DMS 273 treated with DMSO at 0.1 percent for 48 hours (cell line): ENCODE data around the gene GABPB2.

Source experiments
- DNase-seq: peaks from one replicate; lab custom pipeline; 2025; lab: John Stamatoyannopoulos, UW

Gene GABPB2

DNA sequence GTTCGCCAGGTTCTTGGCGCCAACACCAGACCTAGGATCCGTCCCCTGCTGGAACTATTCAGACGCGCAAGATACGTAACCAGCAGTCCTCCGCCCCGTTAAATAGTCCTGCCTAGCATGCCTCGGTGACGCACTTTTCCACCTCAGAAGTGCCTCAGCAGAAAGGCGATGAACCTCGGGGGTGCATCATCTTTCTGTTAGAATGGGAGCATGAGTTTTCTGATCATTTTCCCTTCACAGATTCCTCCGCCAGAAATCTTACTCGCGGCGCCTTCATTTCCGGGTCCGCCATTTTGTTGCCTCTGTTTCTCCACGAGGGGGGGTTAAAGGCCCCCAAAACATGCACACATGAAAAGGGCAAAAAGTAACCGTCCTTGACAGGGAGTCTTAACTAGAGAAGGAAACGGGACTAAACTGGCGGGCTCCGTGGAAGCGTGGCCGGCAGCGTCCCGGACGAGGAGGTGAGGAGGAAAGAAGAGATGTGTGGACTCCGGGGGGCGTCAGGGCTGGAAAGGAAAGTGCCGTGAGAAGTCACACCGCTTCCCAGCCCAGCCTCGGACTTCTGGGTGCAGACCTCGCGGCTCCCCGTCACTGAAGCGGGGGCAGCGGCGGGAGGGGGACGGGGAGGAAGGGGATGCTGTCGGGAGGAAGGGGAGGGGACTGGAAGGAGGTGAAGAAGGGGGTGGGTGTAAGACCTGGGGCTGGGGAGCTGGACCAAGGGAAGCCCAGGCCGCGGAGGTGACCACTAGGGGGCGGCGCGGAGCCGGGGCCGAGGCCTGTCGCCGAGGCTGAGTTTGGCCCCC is at the start of gene GABPB2:
GABPB2 (plus strand) TSS at position 288 of the 803 bp plus-strand sequence. CDS start 17,429 bp downstream, outside the sequence.
- peak; percentile 100 for DNase-seq

DNA sequence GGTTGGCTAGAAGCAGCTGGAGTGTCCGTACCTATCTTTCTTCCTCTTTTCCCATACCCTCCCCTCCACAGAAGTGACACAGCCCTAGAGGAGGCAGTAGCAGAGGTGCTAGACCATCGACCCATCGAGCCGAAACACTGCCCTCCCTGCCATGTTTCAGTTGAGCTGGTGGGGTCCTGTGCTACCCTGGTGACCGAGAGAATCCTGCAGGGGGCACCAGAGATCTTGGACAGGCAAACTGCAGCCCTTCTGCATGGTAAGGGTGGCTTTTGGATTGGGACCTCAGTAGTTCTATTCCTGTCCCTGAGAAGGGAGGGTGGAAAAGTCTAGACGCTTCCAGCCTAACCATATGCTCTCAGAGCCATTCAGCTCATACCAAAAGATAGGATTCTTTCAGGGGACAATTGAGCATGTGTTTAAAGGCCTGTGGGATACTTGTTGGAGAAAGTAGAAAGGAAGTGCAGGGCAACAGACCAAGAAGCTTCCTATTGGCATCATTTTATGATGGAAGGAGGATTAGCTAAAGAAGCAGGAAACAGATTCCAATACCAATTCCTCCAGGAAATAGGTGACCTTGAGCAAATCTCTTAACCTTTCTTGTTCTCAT is 45.9 kb upstream of the GABPB2 start:
- DNase-seq: peak; percentile 99

- DNase-seq: no peak
Measured at GRCh38 chr1:151026460-151026859, 44.1 kb upstream of the GABPB2 start.

DNA sequence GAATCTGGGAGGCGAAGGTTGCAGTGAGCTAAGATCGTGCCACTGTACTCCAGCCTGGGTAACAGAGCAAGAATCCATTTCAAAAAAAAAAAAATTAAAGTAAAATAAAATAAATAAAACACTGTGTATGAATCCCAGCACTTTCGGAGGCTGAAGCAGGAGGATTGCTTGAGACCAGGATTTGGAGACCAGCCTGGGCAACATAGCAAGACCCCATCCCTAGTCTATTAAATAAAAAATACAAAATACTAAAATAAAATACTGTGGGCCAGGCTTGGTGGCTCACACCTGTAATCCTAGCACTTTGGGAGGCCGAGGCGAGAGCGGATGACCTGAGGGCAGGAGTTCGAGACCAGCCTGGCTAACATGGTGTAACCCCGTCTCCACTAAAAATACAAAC is 38.4 kb upstream of the GABPB2 start:
- no peak for DNase-seq

GRCh38 chr1:151035167-151035566 is 35.4 kb upstream of the GABPB2 start:
- no peak for DNase-seq

GRCh38 chr1:151036356-151036755 is 34.2 kb upstream of the GABPB2 start, which contains the start of gene BNIPL:
Gene BNIPL, plus strand, starts transcription at chr1:151036586. Its CDS starts 140 bp downstream, at chr1:151036726.
- DNase-seq: no peak

DNA sequence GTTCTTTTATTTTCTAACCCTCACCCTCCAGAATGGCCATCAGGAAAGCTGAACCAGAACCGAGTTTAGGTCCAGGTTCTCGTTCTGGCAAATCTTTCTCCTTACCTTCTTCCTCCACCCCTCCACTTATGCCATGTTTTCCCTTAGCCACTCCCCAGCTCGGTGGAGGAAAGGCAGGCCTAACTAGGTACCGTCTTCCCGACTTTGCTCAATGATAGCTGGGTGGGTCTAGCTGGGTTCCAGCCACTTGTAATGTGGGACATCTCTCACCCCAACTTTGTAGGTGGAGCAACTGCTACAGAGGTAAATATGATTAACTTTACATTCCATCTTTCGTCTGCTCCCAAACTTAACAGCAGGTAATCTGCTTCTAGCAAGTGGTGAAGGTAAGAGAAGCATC is 33.5 kb upstream of the GABPB2 start:
- no peak for DNase-seq

DNA sequence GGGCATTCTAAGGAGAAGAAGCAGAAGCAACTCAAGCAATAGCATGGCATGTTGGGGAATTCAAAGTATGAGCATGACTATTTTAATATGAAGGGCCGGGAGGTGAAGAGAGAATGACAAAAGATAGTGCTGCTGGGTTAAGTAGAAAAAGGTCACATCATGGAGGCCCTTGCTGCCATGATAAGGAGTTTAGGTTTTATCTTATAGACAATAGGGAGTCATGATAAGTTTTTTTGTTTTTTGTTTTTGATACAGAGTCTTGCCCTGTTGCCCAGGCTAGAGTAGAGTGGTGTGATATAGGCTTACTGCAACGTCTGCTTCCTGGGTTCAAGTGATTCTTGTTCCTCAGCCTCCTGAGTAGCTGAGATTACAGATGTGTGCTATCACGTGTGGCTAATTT is 31.0 kb upstream of the GABPB2 start:
- no peak for DNase-seq

DNA sequence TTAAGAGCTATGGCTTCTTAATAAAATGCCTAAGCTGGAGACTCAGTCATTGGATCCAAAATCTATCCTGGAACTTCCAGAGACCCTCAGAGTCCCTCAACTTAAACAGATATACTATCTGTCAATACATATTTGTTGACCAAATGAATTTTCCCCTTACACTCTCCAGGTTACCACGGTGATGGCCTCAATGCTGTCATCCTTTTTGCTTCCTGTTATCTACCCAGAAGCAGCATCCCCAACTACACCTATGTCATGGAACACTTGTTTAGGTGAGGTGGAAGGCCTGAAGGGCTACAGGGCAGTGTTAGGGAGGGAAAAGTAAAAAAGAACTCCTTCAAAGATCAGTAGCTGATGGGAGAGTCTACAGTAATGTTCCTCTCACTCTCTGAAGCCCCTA is 27.4 kb upstream of the GABPB2 start:
- DNase-seq: no peak

GRCh38 chr1:151047591-151047924 is 23.0 kb upstream of the GABPB2 start, which contains the start of gene C1orf56:
Gene C1orf56, plus strand, starts transcription at chr1:151047751. Its CDS starts 97 bp downstream, at chr1:151047848.
- DNase-seq: peak; percentile 99

GRCh38 chr1:151047925-151048644 is 22.5 kb upstream of the GABPB2 start:
- peak; percentile 100 for DNase-seq

DNA sequence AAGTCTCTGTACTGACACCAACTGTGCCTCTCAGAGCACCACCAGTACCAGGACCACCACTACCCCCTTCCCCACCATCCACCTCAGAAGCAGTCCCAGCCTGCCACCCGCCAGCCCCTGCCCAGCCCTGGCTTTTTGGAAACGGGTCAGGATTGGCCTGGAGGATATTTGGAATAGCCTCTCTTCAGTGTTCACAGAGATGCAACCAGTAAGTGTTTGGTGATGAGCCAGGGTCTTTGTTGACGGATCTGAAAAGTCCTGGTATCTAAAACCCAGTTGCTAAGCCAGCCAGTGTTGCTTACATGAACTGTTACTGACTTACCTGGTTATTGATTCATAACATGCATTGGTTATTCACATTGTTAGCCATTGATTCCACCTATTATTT is 21.9 kb upstream of the GABPB2 start:
- DNase-seq: no peak

- no peak for DNase-seq
Measured at GRCh38 chr1:151049458-151049857, 21.1 kb upstream of the GABPB2 start.

GRCh38 chr1:151050051-151050688 is 20.4 kb upstream of the GABPB2 start:
- DNase-seq: no peak

- no peak for DNase-seq
Measured at GRCh38 chr1:151051356-151052009, 19.1 kb upstream of the GABPB2 start.

GRCh38 chr1:151054971-151055547 is 15.5 kb upstream of the GABPB2 start:
- no peak for DNase-seq

DNA sequence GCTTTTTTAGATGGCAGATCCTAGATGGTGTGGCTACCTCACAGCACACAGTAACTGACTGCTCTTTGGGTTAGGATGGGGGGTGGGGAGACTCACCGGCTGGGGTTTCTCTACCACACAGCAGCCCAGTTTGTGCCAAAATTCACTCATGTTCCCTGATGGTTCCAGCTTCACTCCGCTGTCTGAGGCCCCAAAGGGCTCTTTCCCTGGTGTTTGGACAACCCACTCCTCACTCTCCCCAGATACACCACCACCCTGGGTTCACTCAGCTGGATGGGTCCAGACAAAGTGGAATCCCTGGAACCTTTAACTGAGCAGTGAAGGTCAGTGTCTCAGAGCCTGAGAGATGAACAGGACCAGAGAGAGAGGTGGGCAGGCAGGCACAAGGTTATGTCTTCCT is 15.0 kb upstream of the GABPB2 start:
- no peak for DNase-seq

- DNase-seq: no peak
Measured at GRCh38 chr1:151056149-151056548, 14.4 kb upstream of the GABPB2 start.

GRCh38 chr1:151058692-151059091 is 11.9 kb upstream of the GABPB2 start:
- DNase-seq: peak; percentile 100

DNA sequence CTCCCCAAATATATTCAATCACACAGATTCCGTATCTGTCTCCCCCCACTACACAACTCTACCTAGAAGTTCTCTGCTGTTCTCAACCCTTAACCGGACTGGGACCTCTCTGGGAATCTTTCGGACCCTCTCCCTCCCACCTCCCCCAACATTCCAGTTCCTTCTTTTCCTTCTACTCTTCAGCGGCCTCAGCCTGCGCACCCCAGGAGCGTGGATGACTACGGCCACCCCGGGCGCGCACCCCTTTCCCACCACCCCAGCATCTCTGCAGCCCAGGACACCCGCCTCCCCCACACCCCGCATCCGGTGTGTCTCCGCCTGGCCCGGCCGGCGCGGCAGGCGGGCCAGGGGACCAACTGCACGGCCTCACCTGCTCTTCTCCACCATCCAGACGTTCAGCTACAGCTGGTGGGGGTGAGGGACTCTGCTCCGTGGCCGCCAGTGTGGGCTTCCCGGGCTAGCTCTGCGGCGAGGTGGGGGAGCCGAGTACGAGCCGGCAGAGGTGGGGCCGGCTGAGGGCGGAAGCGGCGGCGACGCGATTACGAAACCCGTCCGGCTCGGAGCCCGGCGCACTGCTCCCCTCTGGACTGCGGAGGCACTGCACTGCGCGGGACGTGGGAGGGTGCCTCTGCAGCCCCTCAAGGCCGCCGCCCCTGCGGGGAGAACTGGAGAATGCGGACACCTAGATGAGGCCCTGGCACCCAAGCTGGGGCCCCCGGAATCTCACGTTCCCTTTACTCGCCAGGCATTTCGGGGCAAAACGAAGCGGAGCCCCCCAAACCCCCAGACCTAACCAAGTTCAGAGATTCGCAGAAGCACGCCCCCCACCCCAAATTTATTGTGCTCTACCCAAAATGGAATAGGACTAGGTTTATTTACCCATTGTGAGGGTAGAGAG is 11.2 kb upstream of the GABPB2 start, which contains the start of gene CDC42SE1:
CDC42SE1 (minus strand) TSS at position 514 of the 898 bp plus-strand sequence. CDS start 3,892 bp downstream, outside the sequence.
- peak; percentile 100 for DNase-seq
